Prostate gland (tissue), 2 donors: ENCODE data around the gene FOXP1.

ENCODE experiments used
- POLR2AphosphoS5 ChIP-seq: sonication (generic); formaldehyde crosslinking; IDR thresholded peaks from one replicate; pipeline ENCODE4 v1.6.1; 2017; ENCODE audit warnings: antibody characterized with exemption
- TF ChIP-seq, protein P1 (sequence below), 4 experiments: fragments of 200-600 bp in 2 of 4; fragments of 450-650 bp in 2 of 4; sonication (generic) in 2 of 4; IDR thresholded peaks; 1 replicate in 3 of 4; 2 replicates in 1 of 4; pipeline ENCODE4 v1.5.1; 2016 to 2019; ENCODE audit warnings: antibody characterized with exemption in 4 of 4, mild to moderate bottlenecking in 2 of 4, moderate library complexity in 2 of 4

DNA sequence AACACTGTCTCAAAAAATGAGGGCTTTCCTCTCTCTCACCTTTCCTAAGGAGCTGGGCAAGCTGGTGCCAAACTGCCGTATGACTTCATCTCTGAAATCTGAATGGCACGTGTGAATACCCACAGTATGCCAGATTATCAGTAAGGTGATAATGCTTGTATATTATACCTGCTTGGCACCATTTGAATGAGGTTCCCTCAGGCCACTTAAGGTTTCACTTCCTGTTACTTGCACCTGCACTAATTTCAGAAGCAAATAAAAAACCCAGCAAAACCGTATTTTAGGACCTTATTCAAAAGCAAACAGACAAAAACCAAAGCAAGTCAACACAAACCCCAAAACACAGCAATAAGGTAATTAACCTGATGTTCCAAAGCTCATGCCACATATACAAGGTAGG, 19.7 kb downstream of the FOXP1 start:
- no peak for TF ChIP-seq POLR2AphosphoS5
- TF ChIP-seq, protein P1, sequence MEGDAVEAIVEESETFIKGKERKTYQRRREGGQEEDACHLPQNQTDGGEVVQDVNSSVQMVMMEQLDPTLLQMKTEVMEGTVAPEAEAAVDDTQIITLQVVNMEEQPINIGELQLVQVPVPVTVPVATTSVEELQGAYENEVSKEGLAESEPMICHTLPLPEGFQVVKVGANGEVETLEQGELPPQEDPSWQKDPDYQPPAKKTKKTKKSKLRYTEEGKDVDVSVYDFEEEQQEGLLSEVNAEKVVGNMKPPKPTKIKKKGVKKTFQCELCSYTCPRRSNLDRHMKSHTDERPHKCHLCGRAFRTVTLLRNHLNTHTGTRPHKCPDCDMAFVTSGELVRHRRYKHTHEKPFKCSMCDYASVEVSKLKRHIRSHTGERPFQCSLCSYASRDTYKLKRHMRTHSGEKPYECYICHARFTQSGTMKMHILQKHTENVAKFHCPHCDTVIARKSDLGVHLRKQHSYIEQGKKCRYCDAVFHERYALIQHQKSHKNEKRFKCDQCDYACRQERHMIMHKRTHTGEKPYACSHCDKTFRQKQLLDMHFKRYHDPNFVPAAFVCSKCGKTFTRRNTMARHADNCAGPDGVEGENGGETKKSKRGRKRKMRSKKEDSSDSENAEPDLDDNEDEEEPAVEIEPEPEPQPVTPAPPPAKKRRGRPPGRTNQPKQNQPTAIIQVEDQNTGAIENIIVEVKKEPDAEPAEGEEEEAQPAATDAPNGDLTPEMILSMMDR (IDR thresholded peaks at IDR 0.05): no peak
